Hair follicular keratinocyte (primary cell): ENCODE measurements around the gene FAM98C. TPM values are rescaled to one million over a fixed set of nuclear protein-coding genes. Genes with fewer than 3 reads are reported as not detected.

Experiments
- total RNA-seq: library from RNA; depleted of rRNA; stranded (reverse); fragments of >200 nt; gene quantifications from 2 replicates; pipeline ENCODE4 v1.2.3, GENCODE V29; 2015

FAM98C gene
- total RNA-seq = 18.3 and 20.2 TPM in 2 replicates

DNA sequence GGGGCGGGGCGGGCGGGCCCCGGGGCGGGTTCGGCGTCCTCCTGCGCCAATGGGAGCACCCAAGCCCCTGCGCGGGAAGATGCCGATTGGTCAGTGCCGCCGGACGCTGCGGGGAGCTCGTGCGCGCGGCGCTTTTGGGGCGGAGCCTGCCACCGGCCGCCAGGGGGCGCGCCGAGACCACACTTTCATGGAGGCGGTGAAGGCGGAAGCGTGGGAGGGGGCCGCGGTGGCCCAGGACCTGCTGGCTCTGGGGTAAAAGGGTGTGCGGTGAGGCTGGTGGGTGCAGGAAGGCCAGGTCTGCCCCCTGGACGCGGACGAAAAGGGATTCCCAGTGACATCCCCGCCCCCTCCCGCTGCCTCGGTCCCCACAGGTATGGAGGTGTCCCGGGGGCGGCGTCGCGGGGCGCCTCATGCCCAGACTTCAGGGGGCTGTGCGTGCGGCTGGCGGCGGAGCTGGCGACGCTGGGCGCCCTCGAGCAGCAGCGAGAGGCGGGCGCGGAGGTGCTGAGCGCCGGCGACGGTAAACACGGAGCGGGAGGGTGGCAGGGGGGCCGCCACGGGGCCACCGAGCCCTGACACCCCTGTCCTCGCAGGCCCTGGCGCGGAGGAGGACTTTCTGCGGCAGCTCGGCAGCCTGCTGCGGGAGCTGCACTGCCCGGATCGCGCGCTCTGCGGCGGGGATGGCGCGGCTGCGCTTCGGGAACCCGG, at the start of gene FAM98C:
Gene FAM98C (plus strand): TSS at position 127 of the 708 bp plus-strand sequence. CDS start 61 bp downstream, at position 188.

DNA sequence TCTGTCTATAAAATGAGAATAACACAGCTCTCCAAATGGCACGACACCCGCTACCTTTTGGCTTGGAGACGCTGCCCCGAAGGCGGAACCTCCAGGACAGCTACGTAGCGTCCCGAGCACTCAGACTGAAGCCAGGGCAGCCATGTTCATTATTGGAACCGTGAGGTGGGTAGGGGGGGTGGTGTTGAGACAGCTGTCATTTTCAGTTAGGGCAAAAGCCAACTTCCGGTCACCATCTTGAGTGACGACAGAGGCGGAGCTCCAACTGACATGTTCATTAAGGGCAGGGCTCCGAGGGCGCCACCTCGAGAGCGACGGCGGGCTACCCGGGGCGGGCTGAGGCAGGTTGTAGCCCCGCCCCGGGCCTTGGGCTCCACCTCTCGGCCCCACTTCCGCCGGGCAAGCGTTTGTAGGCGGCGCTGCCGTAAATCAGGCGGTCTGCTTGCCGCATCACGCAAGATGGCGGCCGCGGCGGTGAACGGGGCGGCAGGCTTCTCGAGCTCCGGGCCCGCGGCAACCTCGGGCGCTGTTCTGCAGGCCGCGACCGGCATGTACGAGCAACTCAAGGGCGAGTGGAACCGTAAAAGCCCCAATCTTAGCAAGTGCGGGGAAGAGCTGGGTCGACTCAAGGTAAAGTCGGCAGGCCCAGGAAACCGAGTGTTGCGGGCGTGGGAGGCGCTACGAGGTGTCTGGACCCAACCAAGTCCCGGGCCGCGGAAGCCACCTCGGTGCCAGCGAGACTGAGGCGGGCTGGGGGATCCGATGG, 28.4 kb upstream of the FAM98C start, which contains the start of gene PSMD8:
Gene PSMD8 (plus strand): TSS at position 240 of the 766 bp plus-strand sequence. CDS start 31 bp downstream, at position 271.

DNA sequence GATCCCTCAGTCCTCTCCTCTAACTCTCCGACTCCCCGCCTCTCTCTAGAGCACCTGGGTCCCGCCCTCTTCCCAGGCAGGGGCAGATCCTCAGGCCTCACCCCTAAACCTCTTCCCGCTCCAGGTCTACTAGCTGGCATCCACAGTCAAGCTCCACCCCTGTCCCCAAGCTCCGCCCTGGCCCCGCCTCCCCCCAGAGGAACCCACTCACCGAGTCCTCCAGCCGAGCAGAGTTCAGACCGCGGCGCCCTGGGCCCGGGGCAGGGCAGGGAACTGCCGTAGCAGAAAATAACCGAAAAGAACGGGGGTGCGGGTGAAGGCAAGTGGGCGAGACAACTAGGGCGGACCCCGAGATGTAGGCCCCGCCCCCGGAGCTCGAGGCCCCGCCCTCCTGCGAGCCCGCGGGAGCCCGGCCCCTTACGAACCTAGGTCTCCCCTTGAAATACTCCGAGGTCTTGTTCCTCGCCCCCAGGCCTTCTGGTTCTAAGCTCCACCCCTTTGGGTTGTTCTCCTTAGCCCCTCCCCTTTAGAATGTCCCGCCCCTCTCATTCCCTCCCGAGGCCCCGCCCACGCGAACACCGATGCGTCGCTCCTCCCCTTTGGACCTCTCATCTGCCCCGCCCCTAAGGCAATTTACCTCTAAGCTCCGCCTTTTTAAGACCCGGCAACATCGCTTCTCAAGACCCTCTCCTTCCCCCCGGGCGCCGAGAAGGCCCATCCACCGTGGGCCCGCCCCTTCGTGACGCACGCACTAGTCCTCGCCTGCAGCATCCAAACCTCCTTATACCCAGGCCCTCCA, 15.1 kb upstream of the FAM98C start, which contains the start of gene GGN:
Gene GGN (minus strand): TSS at position 485 of the 799 bp plus-strand sequence. CDS start 773 bp downstream, outside the sequence.

DNA sequence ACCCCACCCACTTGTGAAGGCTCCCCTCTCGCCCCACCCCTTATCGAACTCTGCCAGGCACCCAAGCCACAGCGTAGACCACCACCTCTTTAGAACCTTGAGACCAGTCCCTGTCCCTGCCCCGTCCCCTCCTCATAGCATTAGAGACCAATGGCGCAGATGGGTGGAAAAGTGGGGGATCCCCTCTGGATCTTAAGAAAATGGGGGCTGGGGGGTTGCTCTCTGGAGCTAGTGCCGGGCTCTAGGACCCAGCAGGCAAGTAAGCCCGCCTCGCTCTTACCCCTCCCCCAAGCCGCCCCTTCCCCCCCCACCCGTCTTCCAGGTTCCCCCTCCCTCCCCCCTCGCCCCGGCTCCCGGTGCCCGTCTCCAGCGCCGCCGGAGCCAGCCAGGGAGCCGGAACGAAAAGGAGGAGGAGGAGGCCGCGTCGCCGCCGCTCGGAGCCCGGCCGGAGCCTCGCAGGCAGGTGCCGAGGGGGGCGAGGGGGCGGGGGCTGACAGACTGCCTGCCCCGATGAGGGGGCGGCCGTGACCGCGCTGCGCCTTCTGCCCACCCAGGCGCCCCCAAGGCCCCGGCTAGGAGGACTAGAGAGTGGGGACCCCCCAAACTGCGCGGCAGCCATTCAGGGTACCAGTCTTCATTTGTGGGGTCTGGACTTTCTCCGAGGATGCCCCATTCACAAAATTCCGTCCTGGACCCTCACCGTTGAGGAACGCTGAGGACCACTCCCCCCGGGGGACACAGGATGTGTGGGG, 14.4 kb upstream of the FAM98C start, which contains the start of gene SPRED3:
Gene SPRED3 (plus strand): TSS at position 349 of the 752 bp plus-strand sequence. CDS start 1,606 bp downstream, outside the sequence.

DNA sequence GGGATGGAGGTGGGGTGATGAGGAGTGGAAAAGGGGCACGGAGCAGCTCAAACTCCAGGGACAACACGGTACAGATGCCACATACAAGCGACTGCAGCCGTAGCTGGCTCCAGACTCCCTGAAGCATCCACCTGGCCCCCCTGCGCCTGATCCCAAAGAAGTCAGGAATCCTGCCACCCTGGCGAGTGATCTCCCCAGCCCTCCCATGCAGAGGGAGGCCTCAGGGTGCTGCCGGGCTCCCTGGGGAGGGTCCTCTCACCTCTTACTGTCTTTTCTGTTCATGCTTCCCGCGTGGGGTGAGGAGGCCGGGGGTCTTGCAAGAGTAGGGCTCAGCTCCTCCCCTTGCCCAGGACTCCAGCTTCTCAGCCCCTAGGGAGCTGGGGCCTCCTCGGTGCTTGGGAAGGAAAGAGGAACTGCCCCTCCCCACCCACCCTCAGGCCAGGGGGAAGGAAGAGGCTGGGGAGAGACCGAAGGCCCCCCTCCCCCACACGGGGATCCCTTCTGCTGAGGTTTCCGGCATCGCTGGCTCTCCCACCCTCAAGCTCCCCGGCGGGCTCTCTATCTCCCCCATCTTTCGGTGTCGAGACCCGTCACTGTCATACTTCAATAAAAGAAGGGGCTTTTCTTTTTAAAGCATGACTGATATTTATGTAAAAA, 23.0 kb downstream of the FAM98C start, which contains the start of gene RASGRP4:
Gene RASGRP4 (minus strand): TSS at position 410 of the 657 bp plus-strand sequence. CDS start 128 bp downstream, at position 282.

DNA sequence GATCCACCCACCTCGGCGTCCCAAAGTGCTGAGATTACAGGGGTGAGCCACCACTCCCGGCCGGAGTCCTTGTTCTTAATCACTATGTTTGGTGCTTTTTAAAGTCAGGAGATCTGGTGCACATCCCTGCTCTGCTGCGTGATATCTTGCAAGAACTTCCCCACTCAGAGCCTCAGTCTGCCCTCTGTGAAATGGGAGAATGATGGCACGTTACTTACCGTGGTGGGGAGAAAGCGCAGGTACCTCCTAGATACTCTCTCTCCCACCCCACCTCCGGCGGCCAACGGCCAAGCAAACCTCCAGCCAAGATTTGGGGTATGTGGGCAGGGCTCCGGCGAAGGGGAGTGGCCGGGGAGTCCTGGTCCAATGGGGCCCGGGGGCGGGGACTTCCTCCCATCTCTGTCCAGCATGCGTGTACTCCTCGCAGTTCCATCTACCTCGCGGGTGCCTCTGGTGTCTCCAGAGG, 30.4 kb downstream of the FAM98C start, which contains the start of gene RYR1:
Gene RYR1 (plus strand): TSS at position 424 of the 466 bp plus-strand sequence. CDS start 139 bp downstream, outside the sequence.

Other genes with a start within 250 kb of the FAM98C start
- 2.0 and 2.3 TPM in 2 replicates for gene DPF1, start 178.9 kb upstream of the FAM98C start, total RNA-seq
- 3.3 and 19.9 TPM in 2 replicates for gene PPP1R14A, start 146.7 kb upstream of the FAM98C start, total RNA-seq
- 757 and 1,192 TPM in 2 replicates for gene SPINT2, start 138.5 kb upstream of the FAM98C start, total RNA-seq
- 606 and 644 TPM in 2 replicates for gene C19orf33, start 98.8 kb upstream of the FAM98C start, total RNA-seq
- 121 and 122 TPM in 2 replicates for gene YIF1B, start 87.1 kb upstream of the FAM98C start, total RNA-seq
- gene KCNK6, start 83.2 kb upstream of the FAM98C start, total RNA-seq = 27.4 and 27.8 TPM in 2 replicates
- gene CATSPERG, start 67.3 kb upstream of the FAM98C start, total RNA-seq = 0.78 TPM in 1 of 2 replicates, not detected in the other
- gene PSMD8, start 28.5 kb upstream of the FAM98C start, total RNA-seq = 357 and 374 TPM in 2 replicates
- 0.08 and 0.55 TPM in 2 replicates for gene GGN, start 15.1 kb upstream of the FAM98C start, total RNA-seq
- gene SPRED3, start 14.4 kb upstream of the FAM98C start, total RNA-seq = 1.6 and 3.2 TPM in 2 replicates
- not detected in 2 replicates for gene RASGRP4, start 23.1 kb downstream of the FAM98C start, total RNA-seq
- 1.8 and 3.7 TPM in 2 replicates for gene RYR1, start 30.6 kb downstream of the FAM98C start, total RNA-seq
- 0.15 and 0.47 TPM in 2 replicates for gene MAP4K1, start 214.9 kb downstream of the FAM98C start, total RNA-seq
- 607 and 644 TPM in 2 replicates for gene EIF3K, start 216.1 kb downstream of the FAM98C start, total RNA-seq
- 394 and 403 TPM in 2 replicates for gene ACTN4, start 244.6 kb downstream of the FAM98C start, total RNA-seq